ENCODE measurements around the gene PECR. TPM values are rescaled to one million over a fixed set of nuclear protein-coding genes. Genes with fewer than 3 reads are reported as not detected.
A peak's percentile ranks its signal among the peaks of the same experiment; 100 is the strongest.

The PECR gene
- total and polyA plus RNA-seq, 9 of the 15 experiments (the other 6 are each of a cell fraction or from before 2014, with no cell fraction given) = 1.1 to 10.3 (median 8.2) TPM

DNA sequence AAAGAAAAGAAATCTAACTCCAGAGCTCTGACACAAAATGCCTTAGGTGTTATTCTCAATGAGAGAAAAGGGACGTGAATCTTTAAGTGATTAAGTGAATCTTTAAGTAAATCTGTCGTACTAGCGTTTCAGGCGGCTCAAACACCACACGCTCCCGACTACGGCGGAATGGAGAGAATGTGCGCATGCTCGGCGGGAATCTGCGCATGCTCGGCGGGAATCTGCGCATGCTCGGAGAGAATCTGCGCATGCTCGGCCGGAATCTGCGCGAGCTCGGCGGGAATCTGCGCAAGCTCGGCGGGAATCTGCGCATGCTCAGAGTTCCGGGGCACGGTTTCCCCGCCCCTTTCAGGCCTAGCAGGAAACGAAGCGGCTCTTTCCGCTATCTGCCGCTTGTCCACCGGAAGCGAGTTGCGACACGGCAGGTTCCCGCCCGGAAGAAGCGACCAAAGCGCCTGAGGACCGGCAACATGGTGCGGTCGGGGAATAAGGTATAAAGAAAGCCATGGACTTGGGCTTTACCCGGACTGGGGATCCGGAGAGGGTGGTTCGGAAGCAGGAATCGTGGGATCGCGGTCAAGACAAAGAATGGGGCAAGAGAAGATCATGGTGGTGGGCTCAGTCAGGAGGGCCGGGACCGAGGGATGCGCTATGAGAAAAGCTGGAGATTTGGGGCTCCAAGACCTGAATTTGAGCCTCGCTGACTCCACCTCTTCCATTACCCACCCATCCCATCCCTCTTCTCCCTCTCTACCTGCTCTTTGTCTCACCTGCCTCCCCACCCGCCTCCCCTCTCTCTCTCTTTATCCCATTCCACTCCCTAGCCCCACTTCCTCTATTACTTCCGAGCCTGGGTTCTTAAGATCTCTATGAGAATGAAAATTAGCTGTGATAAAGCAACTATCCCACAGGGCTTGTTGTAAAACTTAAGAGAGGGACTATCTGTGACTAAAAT is 27.6 kb upstream of the PECR start, which contains the start of gene XRCC5 (continued):
- TF ChIP-seq SIRT6 (IDR thresholded peaks at IDR 0.05; ENCODE audit: low read depth, low read length) = no peak
- no peak for TF ChIP-seq ZNF134 (CRISPR knock-in tag; conservative IDR thresholded peaks at IDR 0.05)
- TF ChIP-seq, protein P1, sequence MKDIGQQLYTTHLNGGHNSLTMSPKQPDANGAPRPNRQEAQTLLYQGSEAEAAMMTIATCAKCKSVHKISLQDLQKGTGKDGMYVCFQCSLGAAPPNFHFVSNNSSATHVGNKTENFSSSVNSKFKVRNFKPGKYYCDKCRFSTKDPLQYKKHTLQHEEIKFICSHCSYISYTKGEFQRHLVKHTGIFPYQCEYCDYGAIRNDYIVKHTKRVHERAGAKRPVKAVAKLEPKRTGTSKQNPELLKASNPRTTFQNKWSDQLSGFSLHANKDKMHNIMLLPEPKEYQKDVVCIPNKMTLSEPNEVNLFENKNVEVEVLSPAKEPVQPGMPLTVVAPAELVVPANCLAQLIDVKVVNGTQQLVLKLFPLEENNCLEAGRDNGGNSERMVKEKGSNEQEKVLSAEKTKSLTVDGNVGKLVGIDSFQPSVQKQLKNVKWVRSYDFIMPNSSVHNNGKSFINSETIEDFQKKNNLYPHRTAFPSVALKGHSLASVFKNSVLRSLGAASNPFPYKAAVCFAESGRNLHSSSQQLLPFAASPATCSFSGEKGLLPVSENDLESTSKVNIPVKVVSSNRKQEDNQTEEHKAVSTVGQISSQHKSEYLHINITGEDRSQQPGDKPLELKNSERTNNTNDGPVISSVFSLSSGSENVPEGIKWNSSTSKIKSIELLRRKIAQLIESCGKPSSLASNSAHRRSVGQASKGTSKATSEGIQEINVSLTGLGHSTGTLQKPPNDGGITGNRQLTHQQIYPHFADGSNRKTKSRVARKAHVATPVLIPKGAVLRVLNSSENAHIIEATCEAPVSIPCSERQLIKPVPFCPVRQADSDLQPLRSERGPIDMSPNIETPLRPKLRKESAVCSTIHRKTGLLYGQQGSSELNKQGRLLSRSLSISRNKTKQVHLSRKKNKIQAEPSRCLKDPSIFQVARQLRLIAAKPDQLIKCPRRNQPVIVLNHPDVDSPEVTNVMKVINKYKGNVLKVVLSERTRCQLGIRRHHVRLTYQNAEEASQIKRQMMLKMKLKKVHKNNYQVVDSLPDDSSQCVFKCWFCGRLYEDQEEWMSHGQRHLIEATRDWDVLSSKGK (CRISPR knock-in tag; IDR thresholded peaks at IDR 0.05) = no peak
- TF ChIP-seq BMI1 (IDR thresholded peaks at IDR 0.05; ENCODE audit: low read length) = no peak
- peak; percentile 79; the same call in 1 of the 2 replicates for TF ChIP-seq MYC (IDR thresholded peaks at IDR 0.05; ENCODE audit: low read depth, low read length)
- TF ChIP-seq MYC (CRISPR knock-in tag; IDR thresholded peaks at IDR 0.05; ENCODE audit: borderline replicate concordance, low read depth) = no peak
- peak in 1 of 2 experiments; percentile 60; a peak in 2 of 4 replicates for TF ChIP-seq TRIM24 (IDR thresholded peaks at IDR 0.05)
- TF ChIP-seq TEAD2 (tag; IDR thresholded peaks at IDR 0.05) = no peak
- TF ChIP-seq THRAP3 (IDR thresholded peaks at IDR 0.05; ENCODE audit: borderline replicate concordance) = no peak
- TF ChIP-seq, protein P2, sequence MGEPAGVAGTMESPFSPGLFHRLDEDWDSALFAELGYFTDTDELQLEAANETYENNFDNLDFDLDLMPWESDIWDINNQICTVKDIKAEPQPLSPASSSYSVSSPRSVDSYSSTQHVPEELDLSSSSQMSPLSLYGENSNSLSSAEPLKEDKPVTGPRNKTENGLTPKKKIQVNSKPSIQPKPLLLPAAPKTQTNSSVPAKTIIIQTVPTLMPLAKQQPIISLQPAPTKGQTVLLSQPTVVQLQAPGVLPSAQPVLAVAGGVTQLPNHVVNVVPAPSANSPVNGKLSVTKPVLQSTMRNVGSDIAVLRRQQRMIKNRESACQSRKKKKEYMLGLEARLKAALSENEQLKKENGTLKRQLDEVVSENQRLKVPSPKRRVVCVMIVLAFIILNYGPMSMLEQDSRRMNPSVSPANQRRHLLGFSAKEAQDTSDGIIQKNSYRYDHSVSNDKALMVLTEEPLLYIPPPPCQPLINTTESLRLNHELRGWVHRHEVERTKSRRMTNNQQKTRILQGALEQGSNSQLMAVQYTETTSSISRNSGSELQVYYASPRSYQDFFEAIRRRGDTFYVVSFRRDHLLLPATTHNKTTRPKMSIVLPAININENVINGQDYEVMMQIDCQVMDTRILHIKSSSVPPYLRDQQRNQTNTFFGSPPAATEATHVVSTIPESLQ (CRISPR knock-in tag; IDR thresholded peaks at IDR 0.05) = no peak
- no peak for TF ChIP-seq CTBP1 (IDR thresholded peaks at IDR 0.05; ENCODE audit: borderline replicate concordance)
- no peak for TF ChIP-seq SMARCC2 (IDR thresholded peaks at IDR 0.05; ENCODE audit: low read depth)
- TF ChIP-seq, protein P3, sequence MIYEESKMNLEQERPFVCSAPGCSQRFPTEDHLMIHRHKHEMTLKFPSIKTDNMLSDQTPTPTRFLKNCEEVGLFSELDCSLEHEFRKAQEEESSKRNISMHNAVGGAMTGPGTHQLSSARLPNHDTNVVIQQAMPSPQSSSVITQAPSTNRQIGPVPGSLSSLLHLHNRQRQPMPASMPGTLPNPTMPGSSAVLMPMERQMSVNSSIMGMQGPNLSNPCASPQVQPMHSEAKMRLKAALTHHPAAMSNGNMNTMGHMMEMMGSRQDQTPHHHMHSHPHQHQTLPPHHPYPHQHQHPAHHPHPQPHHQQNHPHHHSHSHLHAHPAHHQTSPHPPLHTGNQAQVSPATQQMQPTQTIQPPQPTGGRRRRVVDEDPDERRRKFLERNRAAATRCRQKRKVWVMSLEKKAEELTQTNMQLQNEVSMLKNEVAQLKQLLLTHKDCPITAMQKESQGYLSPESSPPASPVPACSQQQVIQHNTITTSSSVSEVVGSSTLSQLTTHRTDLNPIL (CRISPR knock-in tag; IDR thresholded peaks at IDR 0.05) = no peak
- TF ChIP-seq NR2F6 (CRISPR knock-in tag; IDR thresholded peaks at IDR 0.05) = no peak
- no peak for TF ChIP-seq RBM39 (optimal IDR thresholded peaks at IDR 0.05; ENCODE audit: low read depth, low read length)
- TF ChIP-seq ETV6 (IDR thresholded peaks at IDR 0.05; ENCODE audit: borderline replicate concordance in 1 of 2, low read depth in 2 of 2, low read length in 1 of 2) = peak; percentile 99
- peak; percentile 77; the same call in 1 of the 2 replicates for TF ChIP-seq ETV6 (CRISPR knock-in tag; IDR thresholded peaks at IDR 0.05; ENCODE audit: borderline replicate concordance)
- TF ChIP-seq, protein P4, sequence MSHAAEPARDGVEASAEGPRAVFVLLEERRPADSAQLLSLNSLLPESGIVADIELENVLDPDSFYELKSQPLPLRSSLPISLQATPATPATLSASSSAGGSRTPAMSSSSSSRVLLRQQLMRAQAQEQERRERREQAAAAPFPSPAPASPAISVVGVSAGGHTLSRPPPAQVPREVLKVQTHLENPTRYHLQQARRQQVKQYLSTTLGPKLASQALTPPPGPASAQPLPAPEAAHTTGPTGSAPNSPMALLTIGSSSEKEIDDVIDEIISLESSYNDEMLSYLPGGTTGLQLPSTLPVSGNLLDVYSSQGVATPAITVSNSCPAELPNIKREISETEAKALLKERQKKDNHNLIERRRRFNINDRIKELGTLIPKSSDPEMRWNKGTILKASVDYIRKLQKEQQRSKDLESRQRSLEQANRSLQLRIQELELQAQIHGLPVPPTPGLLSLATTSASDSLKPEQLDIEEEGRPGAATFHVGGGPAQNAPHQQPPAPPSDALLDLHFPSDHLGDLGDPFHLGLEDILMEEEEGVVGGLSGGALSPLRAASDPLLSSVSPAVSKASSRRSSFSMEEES (CRISPR knock-in tag; IDR thresholded peaks at IDR 0.05) = no peak
- TF ChIP-seq MTA1 (IDR thresholded peaks at IDR 0.05; ENCODE audit: borderline replicate concordance) = no peak
